ENCODE measurements around the gene DPYSL4.

DPYSL4 gene

DNA sequence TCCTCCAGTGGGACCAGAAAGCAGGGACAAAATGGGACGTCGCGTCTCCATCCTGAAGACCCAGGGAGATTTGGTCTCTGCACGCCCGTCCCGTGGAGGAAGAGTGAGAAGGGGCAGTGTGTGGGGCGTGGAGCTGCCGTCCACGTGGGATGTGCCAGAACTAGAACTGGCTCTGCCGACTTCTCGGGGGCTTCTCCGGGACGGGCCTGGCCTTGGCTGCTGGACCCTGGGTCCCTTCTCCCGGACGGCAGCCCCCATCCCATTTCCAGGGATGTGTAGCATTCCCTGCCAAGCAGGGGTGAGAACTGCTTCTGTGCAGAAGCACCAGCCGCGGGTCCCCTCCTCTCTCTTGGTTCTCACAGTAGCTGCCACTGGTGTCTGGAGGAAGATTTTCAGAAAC, 18.8 kb upstream of the DPYSL4 start:
- intact Hi-C loops (cut with DNase I; ENCODE audit: low total_unique reads): no loop called here
- Histone ChIP-seq H3K36me3 (peaks cover 0 to 21% (median 0%) of the 10 kb centered on the region in 3 donors), H3K4me1 (peaks cover 0 to 8% (median 4%) of the 10 kb centered on the region in 4 donors), H3K9me3 (no peaks in the 10 kb centered on the region), H3K27me3 (peaks cover 0 to 48% of the 10 kb centered on the region in 2 donors), H3K27ac (no peak overlapping the region), H3K4me3 (no peak overlapping the region)
- no peak for DNase-seq
- TF ChIP-seq, protein P1, sequence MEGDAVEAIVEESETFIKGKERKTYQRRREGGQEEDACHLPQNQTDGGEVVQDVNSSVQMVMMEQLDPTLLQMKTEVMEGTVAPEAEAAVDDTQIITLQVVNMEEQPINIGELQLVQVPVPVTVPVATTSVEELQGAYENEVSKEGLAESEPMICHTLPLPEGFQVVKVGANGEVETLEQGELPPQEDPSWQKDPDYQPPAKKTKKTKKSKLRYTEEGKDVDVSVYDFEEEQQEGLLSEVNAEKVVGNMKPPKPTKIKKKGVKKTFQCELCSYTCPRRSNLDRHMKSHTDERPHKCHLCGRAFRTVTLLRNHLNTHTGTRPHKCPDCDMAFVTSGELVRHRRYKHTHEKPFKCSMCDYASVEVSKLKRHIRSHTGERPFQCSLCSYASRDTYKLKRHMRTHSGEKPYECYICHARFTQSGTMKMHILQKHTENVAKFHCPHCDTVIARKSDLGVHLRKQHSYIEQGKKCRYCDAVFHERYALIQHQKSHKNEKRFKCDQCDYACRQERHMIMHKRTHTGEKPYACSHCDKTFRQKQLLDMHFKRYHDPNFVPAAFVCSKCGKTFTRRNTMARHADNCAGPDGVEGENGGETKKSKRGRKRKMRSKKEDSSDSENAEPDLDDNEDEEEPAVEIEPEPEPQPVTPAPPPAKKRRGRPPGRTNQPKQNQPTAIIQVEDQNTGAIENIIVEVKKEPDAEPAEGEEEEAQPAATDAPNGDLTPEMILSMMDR (IDR thresholded peaks at IDR 0.05): no peak

DNA sequence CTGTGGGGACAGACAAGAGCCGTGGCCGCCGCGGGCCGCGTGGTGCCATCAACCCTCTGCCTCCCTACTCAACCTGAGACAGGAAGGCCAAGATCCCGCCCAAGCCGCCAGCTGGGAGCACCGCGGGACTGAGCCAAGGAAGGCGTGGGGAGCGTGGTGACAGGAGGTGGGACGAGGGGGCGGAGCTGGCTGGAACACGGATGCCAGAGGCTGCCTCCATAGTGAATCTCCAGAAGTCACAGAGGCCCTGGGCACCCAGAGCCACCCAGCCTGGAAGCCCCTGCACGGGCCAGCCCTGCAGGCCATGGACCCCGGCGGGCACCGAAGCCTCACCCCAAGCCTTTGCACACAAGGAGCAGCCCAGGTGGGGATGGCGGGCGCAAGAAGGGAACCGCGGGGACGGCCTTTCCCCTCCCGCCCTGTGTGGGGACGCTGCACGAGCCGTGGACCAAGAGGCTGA, 18.1 kb upstream of the DPYSL4 start:
- Histone ChIP-seq H3K27ac (no peak overlapping the region), H3K4me1 (peaks cover 0 to 1% (median 0%) of the 10 kb centered on the region in 4 donors), H3K36me3 (peaks cover 0 to 21% (median 0%) of the 10 kb centered on the region in 3 donors), H3K4me3 (no peak overlapping the region), H3K9me3 (no peaks in the 10 kb centered on the region), H3K27me3 (peaks cover 0 to 43% of the 10 kb centered on the region in 2 donors)
- intact Hi-C loops (cut with DNase I; ENCODE audit: low total_unique reads): no loop called here
- TF ChIP-seq, protein P1 (IDR thresholded peaks at IDR 0.05): no peak
- DNase-seq: peak in 1 of 2 donors; percentile 59

DNA sequence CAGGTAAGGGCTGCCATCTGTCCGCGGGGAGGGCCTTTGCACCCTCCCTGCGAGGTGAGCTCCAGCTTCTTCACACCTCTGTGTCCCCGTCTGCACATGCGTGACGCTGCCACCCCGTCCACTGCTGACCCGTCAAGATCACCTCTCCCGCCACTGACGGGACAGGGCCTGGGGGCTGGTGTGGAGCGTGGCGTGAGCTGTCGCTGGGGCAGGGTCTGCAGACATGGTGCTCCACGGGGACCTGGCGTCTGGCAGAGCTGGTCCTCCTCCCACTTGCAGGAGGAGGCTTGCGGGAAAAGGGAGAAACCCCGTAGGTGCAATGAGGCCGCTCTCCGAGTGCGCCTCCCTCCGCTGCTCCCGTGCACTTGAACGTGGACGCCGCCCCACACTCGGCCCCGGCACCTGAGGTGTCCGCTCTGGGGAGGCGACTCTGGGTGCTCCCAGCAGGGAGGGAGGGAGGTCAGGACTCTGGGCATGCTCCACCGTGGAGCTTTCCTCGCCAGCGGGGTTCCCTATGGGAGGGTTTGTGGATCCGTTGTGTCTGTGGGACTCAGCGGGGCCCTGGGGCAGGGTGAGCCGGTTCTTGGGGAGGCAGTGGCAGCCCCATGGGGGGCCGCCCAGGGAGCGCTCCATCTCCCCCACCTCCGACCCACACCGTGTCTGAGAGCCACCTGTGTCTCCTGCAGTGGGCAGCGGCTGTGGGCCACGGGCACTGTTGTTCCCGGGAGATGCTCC, 17.6 kb upstream of the DPYSL4 start:
- no peak overlapping the region for H3K27ac ChIP-seq
- peak in 1 of 2 donors; percentile 61 for DNase-seq
- peaks cover 0 to 21% (median 0%) of the 10 kb centered on the region in 3 donors for H3K36me3 ChIP-seq
- H3K4me1 ChIP-seq: no peaks in the 10 kb centered on the region
- H3K9me3 ChIP-seq: no peaks in the 10 kb centered on the region
- H3K4me3 ChIP-seq: no peak overlapping the region
- TF ChIP-seq, protein P1 (IDR thresholded peaks at IDR 0.05): no peak
- intact Hi-C loops (cut with DNase I; ENCODE audit: low total_unique reads): no loop called here
- peaks cover 0 to 37% of the 10 kb centered on the region in 2 donors for H3K27me3 ChIP-seq

DNA sequence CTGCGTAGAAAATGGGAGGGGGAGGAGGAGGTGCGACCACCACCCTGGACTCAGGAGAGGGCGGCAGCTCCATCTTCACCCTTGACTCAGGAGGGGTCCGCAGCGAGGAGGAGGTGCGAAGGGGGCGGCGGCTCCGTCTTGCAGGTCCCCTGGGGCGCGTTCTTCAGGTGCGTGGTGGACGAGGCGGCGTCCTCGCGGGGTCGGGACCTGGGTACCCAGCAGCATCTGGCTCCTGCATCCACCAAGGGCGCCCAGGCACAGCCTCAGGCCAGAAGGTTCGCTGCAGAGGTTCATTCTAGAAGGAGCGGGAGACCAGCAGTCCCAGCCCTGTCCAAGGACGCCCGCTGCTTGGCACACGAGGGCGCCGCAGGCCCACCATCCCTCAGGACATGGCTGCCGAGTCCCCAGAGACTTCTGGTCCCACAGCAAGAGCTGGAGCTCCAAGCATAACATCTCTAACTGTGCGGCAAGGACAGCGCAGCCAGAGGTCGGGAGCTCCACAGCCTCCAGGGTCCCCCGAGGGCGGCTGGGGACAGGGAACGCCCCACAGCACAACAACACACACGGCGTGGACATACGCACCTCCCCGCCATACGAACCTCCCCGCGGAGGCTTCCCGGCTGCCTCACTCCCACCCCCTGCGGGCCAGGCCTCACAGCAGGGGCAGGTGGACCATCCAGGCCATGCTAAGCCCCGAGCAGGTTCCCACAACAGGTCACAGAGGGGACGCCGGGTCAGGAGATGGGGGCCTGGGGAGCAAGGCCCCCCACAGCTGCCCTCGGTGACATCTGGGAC, 16.8 kb upstream of the DPYSL4 start:
- H3K27ac ChIP-seq: no peak overlapping the region
- no peaks in the 10 kb centered on the region for H3K4me1 ChIP-seq
- peak in 1 of 2 donors; percentile 61 for DNase-seq
- peaks cover 0 to 21% (median 0%) of the 10 kb centered on the region in 3 donors for H3K36me3 ChIP-seq
- TF ChIP-seq, protein P1 (IDR thresholded peaks at IDR 0.05): no peak
- H3K9me3 ChIP-seq: no peaks in the 10 kb centered on the region
- H3K4me3 ChIP-seq: no peak overlapping the region
- H3K27me3 ChIP-seq: peaks cover 0 to 36% of the 10 kb centered on the region in 2 donors
- intact Hi-C loops (cut with DNase I; ENCODE audit: low total_unique reads): no loop called here

DNA sequence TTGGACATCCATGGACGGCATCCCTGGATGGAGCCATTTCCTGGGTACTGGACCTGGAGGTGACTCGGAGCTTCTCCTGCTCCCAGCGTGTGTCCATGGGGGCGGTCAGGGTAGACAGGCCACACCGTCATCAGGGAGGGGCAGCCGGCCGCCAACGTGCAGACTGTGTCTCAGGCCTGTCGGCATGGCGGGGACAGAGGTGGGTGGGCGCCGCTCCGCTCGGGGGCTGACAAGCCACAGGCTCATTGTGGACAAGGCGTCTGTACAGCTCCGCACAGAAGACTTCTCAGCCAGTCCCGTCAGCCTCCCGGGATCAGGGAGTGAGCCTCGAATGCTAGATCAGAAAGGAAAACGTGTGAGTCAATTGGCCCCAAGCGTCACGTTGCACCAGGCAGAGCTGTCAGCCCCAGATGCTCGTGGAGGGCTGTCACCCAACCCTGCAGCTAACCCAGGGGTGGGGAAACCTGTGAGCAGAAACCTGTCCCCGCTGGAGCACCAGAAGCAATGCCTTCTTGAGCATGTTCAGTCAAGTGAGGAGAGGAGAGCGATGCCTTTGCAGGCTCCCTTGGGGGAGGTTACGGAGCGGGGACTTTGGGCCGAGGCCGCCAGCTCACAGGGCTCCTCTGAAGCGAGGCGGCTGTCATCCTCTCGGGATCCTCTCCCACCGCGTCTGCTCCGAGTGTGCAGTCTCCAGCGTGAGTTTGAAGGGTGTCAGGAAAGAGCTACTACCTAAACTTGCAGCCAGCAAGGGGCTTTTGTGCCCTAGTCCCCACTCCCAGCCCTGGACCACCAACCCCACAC, 16.0 kb upstream of the DPYSL4 start:
- DNase-seq: no peak

More for the DNA sequence above, 16.0 kb upstream of the DPYSL4 start:
- Histone ChIP-seq H3K36me3 (peaks cover 0 to 21% (median 0%) of the 10 kb centered on the region in 3 donors), H3K4me1 (no peaks in the 10 kb centered on the region), H3K27ac (no peak overlapping the region), H3K9me3 (no peaks in the 10 kb centered on the region), H3K27me3 (peaks cover 0 to 38% of the 10 kb centered on the region in 2 donors), H3K4me3 (no peak overlapping the region)
- intact Hi-C loops (cut with DNase I; ENCODE audit: low total_unique reads): no loop called here
- TF ChIP-seq, protein P1 (IDR thresholded peaks at IDR 0.05): no peak
